Stimulated activated CD4-positive, alpha-beta T cell treated with anti-CD3 and anti-CD28 coated beads, Interleukin-4, amount 100 ng/mL, for 4 hours (primary cell): Measurements from ENCODE around the gene DLST.

ENCODE experiments used
- DNase-seq, 2 experiments: peaks; one replicate each; pipeline ENCODE4 v3.0.0-alpha.2; 2020

DLST gene

GRCh38 chr14:74897642-74898041, 15.9 kb downstream of the DLST start:
- no peak for DNase-seq

GRCh38 chr14:74898083-74898482, 16.4 kb downstream of the DLST start:
- DNase-seq = no peak

DNA sequence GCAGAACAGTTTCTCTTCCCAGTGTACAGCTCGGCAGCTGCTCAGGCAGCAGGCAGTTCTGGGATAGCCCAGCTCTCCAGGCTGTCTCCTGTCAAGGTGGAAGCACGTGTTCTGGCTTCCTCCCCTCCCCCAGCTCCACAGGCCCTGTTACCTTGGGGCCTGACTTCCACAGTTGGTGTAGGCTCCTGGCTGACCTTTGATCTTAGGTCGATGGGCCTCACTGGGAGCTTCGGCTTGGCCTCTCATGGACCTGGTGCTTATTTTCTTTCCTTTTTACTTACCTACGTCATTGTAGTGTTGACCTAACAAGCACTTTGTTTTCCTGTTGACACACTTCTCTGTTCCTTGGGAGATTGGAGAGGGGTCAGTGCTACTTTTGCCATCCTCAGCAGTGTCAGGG, 17.0 kb downstream of the DLST start:
- no peak for DNase-seq

- DNase-seq = no peak
Observed at GRCh38 chr14:74902941-74903705, 21.4 kb downstream of the DLST start.

DNA sequence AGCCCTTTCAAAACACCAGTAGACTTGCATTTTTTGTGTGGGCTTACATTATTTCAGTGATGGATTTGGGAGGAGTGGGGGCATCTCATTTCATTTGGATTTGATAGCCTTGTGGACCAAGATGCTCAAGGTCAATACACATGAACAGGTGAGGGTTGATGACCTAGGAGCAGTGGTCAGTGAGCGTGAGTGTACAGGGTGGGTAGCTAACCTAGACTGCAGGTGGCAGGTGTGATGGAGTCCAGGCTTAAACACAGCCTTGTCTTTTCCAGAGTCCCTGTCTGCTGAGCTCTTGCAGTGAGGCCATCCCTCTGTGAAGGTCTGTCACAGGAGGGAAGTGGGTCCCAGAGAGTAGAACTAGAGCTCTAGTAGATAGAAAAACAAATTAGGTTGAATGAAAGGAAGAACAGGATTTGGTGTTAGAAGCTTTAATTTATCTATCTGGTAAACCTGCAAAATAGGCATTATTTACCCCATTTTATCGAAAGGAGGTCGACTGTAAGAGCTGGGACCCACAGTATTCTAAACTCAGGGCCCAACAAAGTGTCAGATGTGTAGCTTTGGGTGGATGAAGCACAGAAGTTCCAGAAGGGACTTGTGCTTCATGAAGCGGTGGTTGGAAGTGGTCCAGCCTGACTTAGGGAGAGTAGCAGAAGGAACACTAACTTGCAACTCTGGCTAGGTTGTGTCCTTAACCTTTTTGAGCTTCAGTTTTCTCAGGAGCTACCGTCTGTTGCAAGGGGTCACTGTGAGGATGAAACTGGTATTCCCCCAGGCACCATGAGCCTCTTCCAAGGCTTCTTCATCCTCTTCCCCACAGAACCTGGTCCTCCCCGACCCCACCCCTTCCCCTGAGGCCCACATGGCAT, 23.2 kb downstream of the DLST start:
- DNase-seq = no peak

GRCh38 chr14:74905595-74906142, 24.0 kb downstream of the DLST start:
- DNase-seq = peak; percentile 66 to 81

- no peak for DNase-seq
Observed at GRCh38 chr14:74906925-74907521, 25.3 kb downstream of the DLST start.

- DNase-seq = no peak
Observed at GRCh38 chr14:74907744-74908143, 26.0 kb downstream of the DLST start.

GRCh38 chr14:74908861-74909341, 27.2 kb downstream of the DLST start:
- DNase-seq = no peak

- no peak for DNase-seq
Observed at GRCh38 chr14:74909501-74909900, 27.8 kb downstream of the DLST start.

GRCh38 chr14:74909911-74910310, 28.2 kb downstream of the DLST start:
- DNase-seq = no peak

GRCh38 chr14:74910556-74910955, 28.8 kb downstream of the DLST start:
- no peak for DNase-seq

DNA sequence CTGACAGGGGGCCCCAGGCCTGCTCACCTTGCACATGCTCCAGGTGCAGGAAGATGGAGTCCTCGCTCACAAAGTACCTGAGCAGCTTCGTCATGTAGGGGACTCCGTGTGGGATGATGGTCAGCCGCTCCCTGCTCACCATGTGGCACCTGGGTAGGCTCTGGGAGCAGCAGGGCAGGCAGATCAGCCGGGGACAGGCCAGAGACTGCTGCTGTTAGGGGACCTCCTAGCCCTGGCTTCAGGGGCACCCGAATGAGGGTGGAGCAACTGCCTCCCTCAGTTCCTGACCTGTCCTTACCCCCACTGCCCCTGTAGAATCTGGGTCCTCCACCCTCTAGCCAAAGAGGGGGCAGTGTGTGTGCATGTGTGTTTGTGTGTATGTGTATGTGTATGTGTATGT, 29.5 kb downstream of the DLST start:
- DNase-seq = no peak

- DNase-seq = no peak
Observed at GRCh38 chr14:74911704-74912103, 30.0 kb downstream of the DLST start.

DNA sequence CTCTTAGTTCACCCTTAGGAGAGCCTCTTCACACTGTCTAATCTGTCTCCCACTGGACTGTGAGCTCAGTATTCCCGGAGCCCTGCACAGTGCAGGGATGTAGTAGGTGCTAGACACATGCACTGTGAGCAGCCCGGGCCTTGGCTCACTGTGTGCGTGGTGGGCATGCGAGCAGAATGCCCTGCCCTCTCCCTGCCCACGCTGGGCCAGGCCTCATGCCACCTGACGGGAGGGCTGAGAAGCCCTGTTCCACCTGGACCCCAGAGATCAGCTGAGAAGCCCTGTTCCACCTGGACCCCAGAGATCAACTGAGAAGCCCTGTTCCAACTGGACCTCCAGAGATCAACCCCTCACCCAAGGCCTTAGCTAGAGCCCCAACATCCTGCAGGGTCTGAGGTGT, 30.4 kb downstream of the DLST start:
- DNase-seq = no peak

DNA sequence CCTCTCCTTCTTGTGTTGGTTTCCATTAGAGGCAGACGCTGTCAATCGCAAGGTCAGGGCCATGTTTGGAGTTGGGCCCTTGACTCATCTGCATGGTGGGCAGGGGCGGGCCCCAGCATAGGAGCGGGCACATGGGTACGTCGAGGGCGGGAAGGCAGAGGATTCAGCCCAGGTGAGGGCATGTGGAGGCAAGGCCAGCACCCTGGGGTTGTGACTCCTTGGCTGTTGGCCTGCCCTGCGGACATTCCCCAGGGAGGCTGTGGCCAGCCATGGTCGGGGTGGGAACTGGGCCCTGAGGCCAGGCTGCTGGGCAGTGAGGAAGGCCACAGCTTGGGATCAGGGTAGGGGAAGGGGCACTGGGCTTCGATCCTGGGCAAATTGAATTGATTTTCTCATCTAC, 31.1 kb downstream of the DLST start:
- no peak for DNase-seq

- DNase-seq = no peak
Observed at GRCh38 chr14:74913393-74913910, 31.7 kb downstream of the DLST start.

DNA sequence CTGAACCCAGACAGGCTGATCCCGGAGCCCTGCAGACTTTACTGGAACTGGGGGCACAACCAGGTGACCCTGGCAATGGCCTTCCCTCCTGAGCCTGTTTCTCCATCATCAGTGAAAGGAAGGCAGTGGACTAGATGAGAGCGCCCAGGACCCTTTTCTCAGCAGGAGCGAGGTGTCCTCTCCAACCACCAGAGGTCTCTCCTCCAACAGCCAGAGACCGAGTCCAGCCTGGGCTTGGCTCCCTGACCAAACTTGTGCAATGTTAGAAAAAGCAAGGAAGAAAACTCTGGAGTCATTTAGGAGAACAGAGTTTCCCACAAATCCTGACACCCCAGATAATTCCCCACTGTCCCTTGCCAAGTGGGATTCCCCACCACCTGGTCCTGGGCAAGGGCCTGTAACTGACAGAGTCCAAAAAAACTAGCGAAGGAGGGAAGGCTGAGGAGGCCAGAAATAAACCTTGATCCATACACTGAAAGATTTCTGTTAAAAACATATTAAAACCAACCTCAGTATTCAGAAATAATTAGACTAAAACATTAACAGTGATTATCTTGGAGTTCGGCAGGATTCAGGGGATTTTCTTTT, 32.4 kb downstream of the DLST start:
- DNase-seq = no peak

DNA sequence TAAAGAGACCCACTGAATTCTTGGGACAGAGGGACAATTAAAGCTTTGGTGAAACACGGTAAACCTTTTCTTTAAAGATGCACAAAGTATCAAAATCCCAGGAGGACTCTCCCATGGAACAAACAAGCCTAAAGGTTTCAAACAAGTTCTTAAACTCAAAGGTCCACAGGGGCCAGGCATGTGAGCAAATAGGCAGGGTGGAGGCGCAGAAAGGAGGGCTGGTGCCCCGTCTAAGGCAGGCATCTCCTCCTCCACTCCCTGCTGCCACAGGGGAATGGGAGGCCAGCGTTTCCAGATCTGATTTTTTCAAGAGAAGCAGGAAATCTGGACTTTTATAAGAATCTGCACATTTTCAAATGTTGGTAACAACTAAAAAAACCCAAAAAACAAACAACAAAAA, 33.7 kb downstream of the DLST start:
- no peak for DNase-seq

- DNase-seq = no peak
Observed at GRCh38 chr14:74915826-74916225, 34.1 kb downstream of the DLST start.

- DNase-seq = no peak
Observed at GRCh38 chr14:74917178-74917543, 35.4 kb downstream of the DLST start.

- no peak for DNase-seq
Observed at GRCh38 chr14:74917646-74918081, 35.9 kb downstream of the DLST start.

GRCh38 chr14:74918380-74918779, 36.7 kb downstream of the DLST start:
- no peak for DNase-seq
